Lung (tissue), 12 donors: ENCODE measurements around the gene ZSCAN2. TPM values are rescaled to one million over a fixed set of nuclear protein-coding genes. Genes with fewer than 3 reads are reported as not detected.

Experiments used
- ATAC-seq: fragments of 200-7000 bp; cut with Tn5 transposase; one replicate; pipeline ENCODE4 v1.9.1; 2020; ENCODE audit warnings: moderate number of reproducible peaks; ENCODE audit not compliant: insufficient read depth, low FRiP score
- DNase-seq, 3 donors: peaks; one replicate each; pipeline ENCODE4 v3.0.0-alpha.2; 2013 to 2017
- H3K27ac ChIP-seq, 2 donors: one replicate each; pipeline ENCODE4 v1.5.1; 2013; ENCODE audit warnings: mild to moderate bottlenecking in 2 of 2, moderate library complexity in 2 of 2, control low read depth in 1 of 2, inconsistent platforms in 1 of 2, low read depth in 1 of 2, low read length in 1 of 2
- H3K27me3 ChIP-seq, 3 donors: one replicate each; pipeline ENCODE4 v1.5.1; 2013; ENCODE audit warnings: low read length in 2 of 3; ENCODE audit not compliant: control insufficient read depth in 3 of 3, insufficient read depth in 3 of 3
- H3K36me3 ChIP-seq, 4 donors: one replicate each; pipeline ENCODE4 v1.5.1; 2013; ENCODE audit warnings: low read length in 4 of 4, mild to moderate bottlenecking in 1 of 4, moderate library complexity in 1 of 4; ENCODE audit not compliant: control insufficient read depth in 4 of 4, insufficient read depth in 4 of 4
- H3K4me1 ChIP-seq, 5 donors: one replicate each; pipeline ENCODE4 v1.5.1; 2013; ENCODE audit warnings: low read length in 5 of 5, mild to moderate bottlenecking in 2 of 5, moderate library complexity in 1 of 5; ENCODE audit not compliant: control insufficient read depth in 5 of 5, insufficient read depth in 5 of 5
- H3K4me3 ChIP-seq: one replicate; pipeline ENCODE4 v1.5.1; 2013; ENCODE audit warnings: mild to moderate bottlenecking, control low read depth, moderate library complexity
- H3K9ac ChIP-seq, 2 donors: one replicate each; pipeline ENCODE4 v1.5.1; 2013; ENCODE audit warnings: low read length in 2 of 2, control low read depth in 1 of 2; ENCODE audit not compliant: insufficient read depth in 1 of 2
- H3K9me3 ChIP-seq, 4 donors: one replicate each; pipeline ENCODE4 v1.5.1; 2013; ENCODE audit warnings: low read length in 3 of 4, mild to moderate bottlenecking in 1 of 4, moderate library complexity in 1 of 4; ENCODE audit not compliant: control insufficient read depth in 4 of 4, insufficient read depth in 3 of 4
- WGBS, 2 donors: extraction: QIAGEN DNeasy Blood & Tissue Kit; methylation state at CpG; one replicate each; pipeline ENCODE4 v1.1.7; 2013; 5-methylcytosine and 5-hydroxymethylcytosine counted together
- polyA plus RNA-seq, 2 donors: library from polyadenylated mRNA; stranded (reverse); fragments of 200-250 nt; gene quantifications; one replicate each; pipeline ENCODE4 v1.2.1, GENCODE V29; 2013
- total RNA-seq, 2 donors: library from RNA; depleted of rRNA in 1 of 2; stranded (reverse); fragments of >200 nt in 1 of 2; gene quantifications; one replicate each; pipeline ENCODE4 v1.2.1, GENCODE V29; 2014 to 2021
- TF ChIP-seq, protein P1 (sequence below): IDR thresholded peaks from 2 replicates; pipeline ENCODE4 v1.5.1; 2012; ENCODE audit warnings: mild to moderate bottlenecking; ENCODE audit errors: control extremely low read depth, extremely low read depth
- donor health status: control.
- donor health status: control.
- donor health status: Bipolar disorder and iron deficiency.
- donor health status: healthy.
- donor health status: DM: yes; HTN: yes; CAD: no.

ZSCAN2 gene
- total and polyA plus RNA-seq, 4 donors = 2.5 to 12.8 (median 4.3) TPM

DNA sequence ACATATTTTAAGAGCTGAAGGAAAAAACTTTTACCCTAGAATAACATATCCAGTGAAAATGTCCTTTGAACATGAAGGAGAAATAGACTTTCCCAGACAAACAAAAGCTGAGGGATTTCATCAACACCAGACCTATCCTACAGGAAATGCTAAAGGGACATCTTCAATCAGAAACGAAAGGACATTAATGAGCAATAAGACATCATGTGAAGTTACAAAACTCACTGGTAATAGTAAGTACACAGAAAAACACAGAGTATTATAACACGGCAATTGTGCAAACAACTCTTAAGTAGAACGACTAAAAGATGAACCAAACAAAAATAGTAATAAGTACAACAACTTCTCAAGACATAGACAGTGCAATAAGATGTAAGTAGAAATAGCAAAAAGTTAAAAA lies 3.5 kb upstream of the ZSCAN2 start:
- 29 to 36% methylated on average over 3 of the region's 3 CpGs for WGBS, 2 donors
- TF ChIP-seq, protein P1, sequence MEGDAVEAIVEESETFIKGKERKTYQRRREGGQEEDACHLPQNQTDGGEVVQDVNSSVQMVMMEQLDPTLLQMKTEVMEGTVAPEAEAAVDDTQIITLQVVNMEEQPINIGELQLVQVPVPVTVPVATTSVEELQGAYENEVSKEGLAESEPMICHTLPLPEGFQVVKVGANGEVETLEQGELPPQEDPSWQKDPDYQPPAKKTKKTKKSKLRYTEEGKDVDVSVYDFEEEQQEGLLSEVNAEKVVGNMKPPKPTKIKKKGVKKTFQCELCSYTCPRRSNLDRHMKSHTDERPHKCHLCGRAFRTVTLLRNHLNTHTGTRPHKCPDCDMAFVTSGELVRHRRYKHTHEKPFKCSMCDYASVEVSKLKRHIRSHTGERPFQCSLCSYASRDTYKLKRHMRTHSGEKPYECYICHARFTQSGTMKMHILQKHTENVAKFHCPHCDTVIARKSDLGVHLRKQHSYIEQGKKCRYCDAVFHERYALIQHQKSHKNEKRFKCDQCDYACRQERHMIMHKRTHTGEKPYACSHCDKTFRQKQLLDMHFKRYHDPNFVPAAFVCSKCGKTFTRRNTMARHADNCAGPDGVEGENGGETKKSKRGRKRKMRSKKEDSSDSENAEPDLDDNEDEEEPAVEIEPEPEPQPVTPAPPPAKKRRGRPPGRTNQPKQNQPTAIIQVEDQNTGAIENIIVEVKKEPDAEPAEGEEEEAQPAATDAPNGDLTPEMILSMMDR = no peak
- ATAC-seq = no peak

DNA sequence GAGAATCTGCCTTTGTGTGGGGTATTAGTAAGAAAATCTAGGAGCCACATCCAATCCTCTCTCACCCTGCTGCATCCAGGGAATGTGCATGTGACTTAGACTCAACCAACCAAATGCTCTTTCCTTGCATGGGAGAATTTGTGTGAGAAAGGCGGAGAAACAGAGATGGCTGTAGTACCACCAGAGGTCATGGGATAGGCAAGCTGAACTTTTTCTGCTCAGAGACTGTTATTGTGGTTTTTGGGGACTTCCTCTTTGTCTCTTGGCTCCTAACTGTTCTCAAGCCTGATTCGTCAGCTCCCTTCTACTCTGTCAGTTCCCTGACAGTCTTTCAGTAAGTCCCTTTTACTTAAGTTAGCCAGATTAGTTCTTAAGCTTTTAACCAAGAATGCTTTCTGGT lies 2.6 kb upstream of the ZSCAN2 start:
- Histone ChIP-seq H3K4me1 (peaks cover 0 to 3% (median 0%) of the 10 kb centered on the region in 5 donors), H3K27ac (peak overlapping the region in 1 of 2 donors; percentile 32), H3K9me3 (no peaks in the 10 kb centered on the region), H3K36me3 (peaks cover 0 to 4% (median 0%) of the 10 kb centered on the region in 4 donors), H3K9ac (no peak overlapping the region), H3K27me3 (no peaks in the 10 kb centered on the region), H3K4me3 (no peak overlapping the region)
- ATAC-seq (no peak), DNase-seq (no peak)
- WGBS, 2 donors = 36 to 63% methylated on average over 2 of the region's 2 CpGs
- TF ChIP-seq, protein P1 = no peak

More for the DNA sequence above, 3.5 kb upstream of the ZSCAN2 start:
- Histone ChIP-seq H3K9me3 (no peaks in the 10 kb centered on the region), H3K4me3 (no peak overlapping the region), H3K4me1 (peaks cover 0 to 3% (median 0%) of the 10 kb centered on the region in 5 donors), H3K27me3 (no peaks in the 10 kb centered on the region), H3K9ac (no peak overlapping the region), H3K27ac (no peak overlapping the region), H3K36me3 (peaks cover 0 to 4% (median 0%) of the 10 kb centered on the region in 4 donors)
- DNase-seq = no peak

DNA sequence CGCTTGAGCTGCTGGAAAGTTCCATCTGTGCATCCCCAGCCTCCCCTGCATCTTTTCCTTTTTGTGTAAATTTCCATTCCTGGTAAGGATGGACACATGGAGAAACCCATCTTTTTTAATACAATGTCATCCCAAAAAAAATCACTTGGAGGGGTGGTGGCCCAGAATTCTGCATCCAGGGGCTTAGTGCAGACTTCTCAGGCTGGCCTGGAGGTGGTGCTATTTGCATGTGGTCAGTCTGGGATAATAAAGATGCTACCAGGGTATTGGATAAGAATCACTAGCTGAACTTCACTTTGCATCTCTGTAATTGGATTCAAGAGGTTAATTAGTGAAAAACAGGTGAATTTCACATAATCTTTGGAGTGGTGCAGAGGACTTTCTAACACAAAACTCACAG lies 1.8 kb upstream of the ZSCAN2 start:
- peak; percentile 39 to 55 (median 45) for DNase-seq
- Histone ChIP-seq H3K27ac (peak overlapping the region in 1 of 2 donors; percentile 32), H3K27me3 (no peaks in the 10 kb centered on the region), H3K9ac (no peak overlapping the region), H3K9me3 (no peaks in the 10 kb centered on the region), H3K36me3 (peaks cover 2 to 10% (median 4%) of the 10 kb centered on the region in 4 donors), H3K4me3 (no peak overlapping the region), H3K4me1 (peaks cover 0 to 3% (median 0%) of the 10 kb centered on the region in 5 donors)
- TF ChIP-seq, protein P1 = peak; percentile 43
- ATAC-seq = no peak
- 45 to 64% methylated on average over 1 of the region's 1 CpG for WGBS, 2 donors

DNA sequence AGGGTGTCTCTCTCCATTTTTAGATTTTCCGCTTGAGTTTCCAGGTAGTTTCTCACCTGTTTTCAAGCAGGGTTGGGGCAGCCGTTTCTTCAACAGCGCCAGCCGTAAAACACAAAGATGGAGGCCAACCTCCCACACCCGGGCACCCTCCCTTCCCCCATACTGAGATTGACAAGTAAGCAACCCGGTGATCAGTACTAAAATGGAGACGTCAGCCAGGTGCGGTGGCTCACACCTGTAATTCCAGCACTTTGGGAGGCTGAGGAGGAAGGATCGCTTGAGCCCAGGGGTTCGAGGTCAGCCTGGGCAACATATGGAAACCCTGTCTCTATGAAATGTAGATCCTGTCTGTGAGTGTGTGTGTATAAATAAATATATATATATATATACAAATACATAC lies 903 bp upstream of the ZSCAN2 start:
- TF ChIP-seq, protein P1 = no peak
- Histone ChIP-seq H3K9ac (no peak overlapping the region), H3K4me3 (no peak overlapping the region), H3K27me3 (no peaks in the 10 kb centered on the region), H3K4me1 (peaks cover 0 to 3% (median 0%) of the 10 kb centered on the region in 5 donors), H3K27ac (no peak overlapping the region), H3K36me3 (peaks cover 3 to 12% (median 5%) of the 10 kb centered on the region in 4 donors), H3K9me3 (no peaks in the 10 kb centered on the region)
- DNase-seq (no peak), ATAC-seq (no peak)
- WGBS, 2 donors = 77 to 84% methylated on average over 10 of the region's 10 CpGs
